AML-193 (cell line): ENCODE measurements around the gene XPNPEP2.

Experiments
- DNase-seq, 2 experiments: peaks; one replicate each; lab custom pipeline; 2025; lab: John Stamatoyannopoulos, UW

The XPNPEP2 gene

DNA sequence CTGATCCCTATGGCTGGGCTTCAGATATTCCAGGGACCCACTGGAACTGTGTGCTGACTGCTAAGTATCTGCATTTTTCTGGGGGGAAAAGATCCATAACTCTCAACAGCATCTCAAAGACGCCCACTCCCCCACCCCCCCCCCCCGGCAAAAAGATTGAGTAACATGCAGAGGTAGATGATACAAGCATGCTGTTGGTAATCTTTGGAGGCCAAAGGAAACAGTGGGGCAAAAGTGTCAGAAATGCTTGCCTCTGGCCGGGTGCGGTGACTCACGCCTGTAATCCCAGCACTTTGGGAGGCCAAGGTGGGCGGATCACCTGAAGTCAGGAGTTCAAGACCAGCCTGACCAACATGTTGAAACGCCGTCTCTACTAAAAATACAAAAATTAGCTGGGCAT, 12.2 kb downstream of the XPNPEP2 start:
- DNase-seq, result no peak

DNA sequence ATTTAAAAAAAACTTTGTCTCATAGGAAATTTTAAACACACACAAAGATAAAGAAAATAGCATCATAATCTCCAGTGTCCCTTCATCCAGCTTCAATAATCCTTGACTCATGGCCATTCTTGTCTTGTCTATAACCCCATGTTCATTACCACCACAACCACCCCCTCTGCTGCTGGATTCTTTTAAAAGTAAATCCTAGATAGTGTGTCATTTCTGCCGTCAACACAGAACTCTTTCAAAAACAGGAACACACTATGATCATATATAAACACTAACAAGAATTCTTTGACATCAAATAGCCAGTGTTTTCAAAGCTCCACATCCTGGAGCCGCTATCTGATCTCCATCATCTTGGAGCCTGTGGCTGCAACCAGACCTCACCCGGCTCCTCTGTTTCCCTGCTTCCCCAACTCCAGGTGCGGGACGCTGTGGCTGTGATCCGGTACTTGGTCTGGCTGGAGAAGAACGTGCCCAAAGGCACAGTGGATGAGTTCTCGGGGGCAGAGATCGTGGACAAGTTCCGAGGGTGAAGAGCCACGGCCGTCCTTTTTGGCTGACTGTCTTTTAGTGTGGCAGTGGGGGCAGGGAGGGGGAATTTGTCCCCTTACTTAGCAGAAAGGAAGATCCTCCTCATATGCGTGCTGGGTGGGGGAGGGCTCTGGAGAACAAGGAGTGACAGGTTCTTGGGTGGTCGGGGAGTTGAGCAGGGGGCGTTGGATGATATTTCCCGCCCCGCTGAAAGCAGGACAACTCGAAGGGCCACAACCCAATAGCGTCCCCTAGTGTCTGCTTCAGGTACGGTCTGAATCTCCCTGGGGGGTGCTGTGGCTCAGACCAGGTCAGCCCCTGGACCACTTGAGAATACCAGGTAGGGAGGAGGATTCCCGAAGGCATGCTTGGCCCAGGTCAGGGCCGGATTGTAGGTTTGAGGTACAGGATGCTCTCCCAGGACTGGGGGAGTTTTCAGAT, 15.6 kb downstream of the XPNPEP2 start:
- no peak for DNase-seq

DNA sequence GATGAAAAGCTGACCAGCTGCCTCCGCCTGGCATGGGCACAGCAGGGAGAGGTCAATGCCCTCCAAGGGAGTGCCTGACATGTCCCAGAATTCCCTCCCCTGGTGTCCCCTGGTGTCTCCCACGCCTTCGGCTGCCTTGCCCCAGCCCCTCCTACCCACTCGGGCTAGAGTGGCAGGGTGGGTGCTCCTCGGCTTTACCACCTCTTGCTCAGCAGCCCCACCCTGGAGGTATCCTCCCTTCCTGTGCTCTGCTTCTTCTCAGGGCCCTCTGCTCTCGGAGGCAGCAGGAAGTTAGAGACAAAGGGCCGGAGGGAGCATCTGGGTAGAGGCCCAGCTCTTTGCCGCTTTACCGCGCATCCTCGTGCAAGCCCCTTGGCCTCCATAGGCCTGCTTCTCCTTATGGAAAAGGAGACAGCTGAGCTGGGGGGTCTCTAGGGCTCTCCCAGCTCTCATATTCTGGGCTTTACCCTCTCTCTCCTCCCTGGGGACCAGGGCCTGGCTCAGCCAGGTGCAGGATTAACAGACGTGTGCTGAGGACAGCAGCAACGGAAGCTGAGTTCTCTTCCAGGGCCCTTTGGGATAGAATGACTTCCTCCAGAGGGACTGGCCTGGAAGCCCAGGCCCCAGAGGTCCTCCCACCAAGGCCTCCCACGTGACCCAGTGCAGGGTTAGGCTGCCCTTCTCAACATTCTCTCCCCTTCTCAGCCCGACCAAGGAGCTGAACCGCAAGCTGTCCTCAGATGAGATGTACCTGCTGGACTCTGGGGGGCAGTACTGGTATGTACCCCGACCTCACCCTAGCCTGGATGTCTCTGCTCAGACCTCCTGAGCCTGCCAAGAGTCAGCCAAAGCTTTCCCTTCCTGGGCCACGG, 17.2 kb downstream of the XPNPEP2 start:
- DNase-seq, result no peak

DNA sequence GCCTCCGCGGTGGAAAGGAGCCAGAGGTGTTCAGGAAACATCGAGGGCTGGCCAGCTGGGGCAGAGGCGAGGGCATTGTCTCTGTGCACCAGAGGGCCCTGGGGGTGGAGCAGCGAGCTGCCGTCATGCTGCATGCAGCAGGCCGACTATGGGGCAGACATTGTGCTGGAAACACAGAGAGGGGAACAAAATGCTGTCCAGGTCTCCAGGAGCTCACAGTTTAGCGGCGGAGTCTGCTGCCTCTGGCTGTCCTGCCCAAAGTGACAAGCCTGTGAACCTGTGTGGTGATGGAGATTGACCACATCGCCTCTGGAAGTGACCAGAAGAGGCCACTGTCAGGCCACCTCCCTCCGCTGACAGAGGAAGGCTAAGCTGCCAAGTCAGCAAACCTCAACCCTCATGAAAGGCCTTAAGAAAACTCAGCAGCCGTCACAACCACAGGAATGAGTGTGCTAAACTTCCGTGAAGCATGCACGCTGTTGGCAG, 20.8 kb downstream of the XPNPEP2 start:
- DNase-seq, result peak; percentile 48 to 52

DNA sequence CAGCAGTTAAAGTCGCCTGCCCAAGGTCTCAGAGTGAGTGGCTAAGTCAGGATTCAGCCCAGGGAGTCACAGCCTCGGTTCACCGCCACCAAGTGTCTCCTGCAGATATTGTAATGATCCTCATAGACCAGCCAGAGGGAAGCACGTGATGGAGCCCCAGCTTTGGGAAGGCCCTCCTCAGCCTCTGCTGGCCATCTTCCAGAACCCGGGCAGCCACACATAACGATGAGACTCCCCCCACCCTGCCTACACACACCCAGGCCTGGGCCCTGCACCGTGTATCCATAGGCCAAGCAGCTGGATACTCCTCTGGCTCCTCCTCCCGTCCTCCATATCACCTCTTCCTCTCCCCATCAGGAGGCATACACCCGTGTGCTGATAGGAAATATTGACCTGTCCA, 21.4 kb downstream of the XPNPEP2 start:
- no peak for DNase-seq

DNA sequence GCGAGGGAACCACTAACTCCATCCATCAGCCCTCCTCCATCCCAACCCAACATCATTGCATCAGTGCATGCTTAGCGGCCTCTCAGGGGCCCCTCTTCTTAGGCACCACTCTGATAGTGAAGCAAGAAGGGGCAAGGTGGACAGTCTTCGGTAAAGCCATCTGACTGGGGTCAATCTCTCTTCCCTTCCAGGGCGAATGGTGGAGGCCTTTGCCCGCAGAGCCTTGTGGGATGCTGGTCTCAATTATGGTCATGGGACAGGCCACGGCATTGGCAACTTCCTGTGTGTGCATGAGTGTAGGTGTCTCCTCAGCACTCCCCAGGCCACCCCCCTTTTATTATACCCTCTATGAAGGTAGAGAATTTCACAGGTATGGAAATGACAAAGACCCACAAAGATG, 22.2 kb downstream of the XPNPEP2 start:
- no peak for DNase-seq

DNA sequence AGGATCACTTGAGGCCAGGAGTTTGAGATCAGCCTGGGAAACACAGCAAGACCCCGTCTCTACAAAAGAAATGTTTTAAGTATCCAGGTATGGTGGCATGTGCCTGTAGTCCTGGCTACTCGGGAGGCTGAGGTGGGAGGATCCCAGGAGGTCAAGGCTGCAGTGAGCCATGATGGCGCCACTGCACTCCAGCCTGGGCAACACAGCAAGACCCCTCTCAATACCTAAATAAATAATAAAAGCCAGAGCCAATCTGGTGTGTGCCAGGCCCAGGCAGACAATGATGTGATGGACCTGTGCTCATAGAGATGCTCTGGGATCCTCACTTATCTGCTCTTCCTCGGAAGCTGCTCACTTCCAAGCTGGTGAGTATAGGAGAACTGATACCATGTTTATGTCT, 22.8 kb downstream of the XPNPEP2 start:
- DNase-seq, result no peak

DNA sequence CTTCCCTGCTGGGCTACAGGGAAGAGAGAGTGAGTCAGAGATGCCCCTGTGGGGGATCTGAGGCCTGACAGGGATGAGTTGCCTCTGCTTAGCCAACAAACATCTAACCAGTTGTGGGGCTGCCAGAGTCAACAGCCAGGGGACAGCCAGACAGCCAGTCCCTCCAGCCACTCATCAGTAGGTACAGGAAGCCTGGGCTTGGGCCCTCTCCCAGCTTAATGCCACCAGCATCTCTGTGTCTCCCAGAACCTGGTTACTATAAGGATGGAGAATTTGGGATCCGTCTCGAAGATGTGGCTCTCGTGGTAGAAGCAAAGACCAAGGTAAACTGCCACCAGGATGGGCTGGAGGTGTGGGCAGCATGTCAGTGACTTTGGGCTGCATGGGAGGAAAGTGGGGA, 23.7 kb downstream of the XPNPEP2 start:
- DNase-seq, result no peak

DNA sequence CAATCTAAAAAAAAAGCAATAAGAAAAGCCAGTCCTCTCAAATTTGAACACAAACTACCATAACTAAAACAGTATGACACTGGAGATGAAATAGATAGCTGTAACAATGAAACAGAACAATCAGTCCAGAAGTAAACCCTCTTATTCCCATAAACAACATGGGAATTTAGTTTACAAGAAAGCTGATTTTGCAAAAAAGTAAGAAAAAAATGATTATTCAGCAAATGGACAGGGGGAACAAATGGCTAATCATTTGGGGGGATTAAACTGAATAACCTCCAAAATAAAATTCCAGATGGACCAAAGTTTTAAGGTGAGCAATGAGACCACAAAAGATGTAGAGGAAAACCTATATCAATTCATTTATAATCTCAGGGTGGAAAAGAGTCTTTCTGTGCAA, 24.9 kb downstream of the XPNPEP2 start:
- DNase-seq, result no peak

DNA sequence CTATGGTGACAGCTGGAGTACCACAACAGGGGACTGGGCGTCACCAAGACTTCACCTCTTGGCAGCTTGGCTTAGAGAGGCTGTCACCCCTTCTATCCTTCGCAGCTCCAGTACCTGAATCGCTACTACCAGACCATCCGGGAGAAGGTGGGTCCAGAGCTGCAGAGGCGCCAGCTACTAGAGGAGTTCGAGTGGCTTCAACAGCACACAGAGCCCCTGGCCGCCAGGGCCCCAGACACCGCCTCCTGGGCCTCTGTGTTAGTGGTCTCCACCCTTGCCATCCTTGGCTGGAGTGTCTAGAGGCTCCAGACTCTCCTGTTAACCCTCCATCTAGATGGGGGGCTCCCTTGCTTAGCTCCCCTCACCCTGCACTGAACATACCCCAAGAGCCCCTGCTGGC, 29.4 kb downstream of the XPNPEP2 start:
- no peak for DNase-seq

DNA sequence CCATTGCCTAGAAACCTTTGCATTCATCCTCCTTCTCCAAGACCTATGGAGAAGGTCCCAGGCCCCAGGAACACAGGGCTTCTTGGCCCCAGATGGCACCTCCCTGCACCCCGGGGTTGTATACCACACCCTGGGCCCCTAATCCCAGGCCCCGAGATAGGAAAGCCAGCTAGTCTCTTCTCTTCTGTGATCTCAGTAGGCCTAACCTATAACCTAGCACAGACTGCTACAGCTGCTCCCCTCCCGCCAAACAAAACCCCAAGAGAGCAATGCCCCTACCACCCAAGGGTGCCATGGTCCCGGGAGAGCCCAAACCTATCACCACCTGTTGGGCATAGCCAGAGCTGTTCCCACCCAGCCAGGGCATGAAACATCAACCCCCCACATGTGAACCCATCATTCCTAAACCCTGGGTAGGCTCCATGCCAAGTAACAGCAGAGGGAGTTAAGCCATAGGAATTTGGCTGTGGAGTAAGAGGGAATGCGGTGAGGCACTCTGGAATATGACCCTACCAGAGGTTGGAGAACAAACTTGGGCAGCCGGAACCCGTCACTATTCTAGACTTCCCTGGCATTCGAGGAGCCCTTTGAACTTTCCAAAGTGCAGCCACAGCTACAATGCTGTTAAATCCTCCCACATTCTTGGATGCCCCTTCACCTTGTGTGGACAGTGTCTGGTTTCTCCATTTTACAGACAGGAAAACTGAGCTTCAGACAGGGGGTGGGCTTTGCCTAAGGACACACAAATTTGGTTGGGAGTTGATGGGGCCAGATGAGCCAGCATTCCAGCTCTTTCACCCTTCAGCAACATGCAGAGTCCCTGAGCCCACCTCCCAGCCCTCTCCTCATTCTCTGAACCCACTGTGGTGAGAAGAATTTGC, 30.0 kb downstream of the XPNPEP2 start:
- no peak for DNase-seq

DNA sequence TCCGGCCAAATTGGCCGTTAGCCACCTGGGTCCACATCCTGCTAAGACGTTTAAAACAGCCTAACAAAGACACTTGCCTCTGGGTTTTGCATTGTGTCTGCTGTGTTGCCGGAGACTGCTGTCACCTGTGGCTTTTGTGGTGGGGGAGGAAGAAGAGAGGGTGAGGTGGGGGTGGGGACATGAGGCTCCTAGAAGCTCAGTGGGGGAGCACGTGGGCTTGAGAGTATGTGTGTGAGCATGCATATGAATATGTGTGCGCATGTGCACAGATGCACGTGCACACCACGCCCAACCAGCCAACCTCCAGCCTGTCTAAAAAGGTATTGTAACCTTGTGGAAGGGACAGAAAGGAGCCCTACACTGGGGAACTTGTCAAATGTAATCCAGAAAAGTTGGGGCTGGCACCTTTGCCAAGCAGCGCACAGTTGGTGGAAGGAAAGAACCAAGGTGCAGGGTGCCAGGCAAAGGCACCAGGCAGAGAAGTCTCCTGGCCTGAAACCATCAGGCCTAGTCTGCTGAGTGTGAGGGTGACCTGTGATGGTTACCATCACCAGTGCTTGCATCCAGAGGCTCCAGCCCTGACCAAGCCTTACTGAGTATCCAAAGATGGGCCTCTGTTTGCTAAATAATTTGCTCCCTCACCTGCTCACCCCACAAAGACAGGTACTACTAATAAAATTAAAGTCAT, 30.8 kb downstream of the XPNPEP2 start:
- DNase-seq, result no peak

DNA sequence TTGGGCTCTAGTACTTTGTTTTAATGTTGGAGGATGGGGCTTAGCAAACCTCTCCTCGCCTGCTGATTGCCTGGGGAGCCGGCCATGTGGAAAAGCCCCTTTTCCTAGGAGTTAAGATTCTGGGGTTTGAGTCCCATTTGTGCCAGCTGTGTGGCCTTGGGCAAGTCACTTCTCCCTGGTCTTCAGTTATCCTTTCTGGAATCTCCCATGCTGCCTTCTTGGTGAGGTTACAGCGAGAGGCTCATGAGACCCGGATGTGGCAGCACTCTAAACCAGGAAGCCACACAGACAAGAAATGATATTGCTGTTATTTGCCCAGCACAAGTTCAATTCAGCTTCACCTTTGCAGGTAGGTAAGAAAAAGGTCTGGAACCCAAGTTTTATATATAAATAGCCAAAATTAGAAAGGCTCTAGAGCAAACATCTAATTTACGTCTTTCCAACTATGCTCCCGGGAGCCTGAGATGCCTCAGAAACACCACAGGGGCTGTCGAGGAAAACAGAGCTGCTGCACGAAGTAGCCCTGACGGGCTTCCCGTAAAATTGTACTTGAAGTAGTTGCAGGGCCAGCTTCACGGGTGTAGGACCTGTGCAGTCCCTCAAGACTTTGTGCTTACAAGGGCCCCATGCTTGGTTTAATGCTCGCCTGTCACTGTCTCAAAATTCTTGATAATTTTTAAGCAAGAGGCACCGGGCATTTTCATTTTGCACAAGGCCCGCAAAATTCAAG, 32.7 kb downstream of the XPNPEP2 start:
- no peak for DNase-seq

DNA sequence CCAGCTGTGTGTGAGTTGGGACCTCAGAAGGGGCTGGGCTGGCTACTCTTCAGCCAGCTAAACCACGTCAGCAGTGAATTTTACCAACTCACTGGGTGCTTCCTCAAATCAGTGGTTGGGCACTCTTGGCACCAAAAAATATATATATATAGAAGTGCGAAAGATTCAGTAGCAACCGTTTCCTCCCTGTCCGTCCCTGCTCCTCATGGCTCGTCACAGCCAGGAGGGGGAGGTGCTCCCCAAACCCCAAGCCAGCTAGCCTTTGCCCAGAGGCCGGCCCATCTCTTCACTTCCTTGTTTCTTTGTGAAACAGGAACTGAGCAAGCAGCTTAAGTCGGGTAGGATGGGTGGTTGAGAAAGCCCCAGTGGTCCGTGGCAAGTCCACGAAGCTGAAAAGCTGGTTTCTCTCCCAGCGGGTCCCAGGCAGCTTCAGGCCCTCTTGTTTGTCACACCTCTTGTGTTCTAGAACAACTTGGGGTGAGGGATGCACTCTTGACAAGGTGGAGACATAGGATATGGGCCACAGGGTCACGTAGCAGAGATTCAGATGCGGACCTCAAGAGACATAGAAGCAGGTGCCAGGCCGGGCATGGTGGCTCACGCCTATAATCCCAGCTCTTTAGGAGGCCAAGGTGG, 34.1 kb downstream of the XPNPEP2 start:
- DNase-seq, result peak; percentile 89 to 92

DNA sequence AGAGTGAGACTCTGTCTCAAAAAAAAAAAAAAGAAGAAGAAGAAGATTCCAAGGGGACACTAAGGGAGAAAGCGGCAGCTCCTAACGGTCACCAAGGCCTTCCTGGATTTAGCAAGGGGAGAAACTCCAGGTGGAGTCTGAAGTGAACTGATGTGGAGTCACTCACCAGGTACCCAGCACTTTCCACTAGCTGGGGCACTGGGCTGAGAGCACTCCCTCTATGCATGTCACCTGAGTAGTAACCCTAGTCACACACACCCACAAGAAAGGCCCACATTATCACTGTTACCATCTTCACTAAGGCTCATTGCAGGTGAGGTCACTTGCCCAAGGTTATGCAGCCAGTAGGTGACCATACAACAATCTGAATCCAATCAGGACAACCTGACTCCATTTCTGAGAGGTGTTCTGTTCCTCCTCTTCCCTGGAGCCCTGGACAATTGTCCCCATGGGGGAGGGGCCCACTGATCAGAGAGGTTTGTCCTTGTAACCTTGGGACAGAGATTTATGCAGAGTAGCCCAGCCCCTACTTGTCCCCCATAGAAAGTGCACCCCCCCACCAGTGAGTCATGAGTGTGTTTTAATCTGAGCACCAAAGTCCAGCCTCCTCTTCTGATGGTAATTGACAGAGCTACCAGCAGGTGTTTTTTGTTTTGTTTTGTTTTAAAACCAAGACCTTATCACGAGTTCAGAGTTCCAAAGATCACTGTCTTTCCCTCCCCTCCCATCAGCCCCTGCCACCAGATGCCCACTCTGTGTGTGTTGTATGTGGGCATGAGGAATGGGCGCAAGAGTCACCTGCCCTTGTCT, 35.1 kb downstream of the XPNPEP2 start:
- no peak for DNase-seq

DNA sequence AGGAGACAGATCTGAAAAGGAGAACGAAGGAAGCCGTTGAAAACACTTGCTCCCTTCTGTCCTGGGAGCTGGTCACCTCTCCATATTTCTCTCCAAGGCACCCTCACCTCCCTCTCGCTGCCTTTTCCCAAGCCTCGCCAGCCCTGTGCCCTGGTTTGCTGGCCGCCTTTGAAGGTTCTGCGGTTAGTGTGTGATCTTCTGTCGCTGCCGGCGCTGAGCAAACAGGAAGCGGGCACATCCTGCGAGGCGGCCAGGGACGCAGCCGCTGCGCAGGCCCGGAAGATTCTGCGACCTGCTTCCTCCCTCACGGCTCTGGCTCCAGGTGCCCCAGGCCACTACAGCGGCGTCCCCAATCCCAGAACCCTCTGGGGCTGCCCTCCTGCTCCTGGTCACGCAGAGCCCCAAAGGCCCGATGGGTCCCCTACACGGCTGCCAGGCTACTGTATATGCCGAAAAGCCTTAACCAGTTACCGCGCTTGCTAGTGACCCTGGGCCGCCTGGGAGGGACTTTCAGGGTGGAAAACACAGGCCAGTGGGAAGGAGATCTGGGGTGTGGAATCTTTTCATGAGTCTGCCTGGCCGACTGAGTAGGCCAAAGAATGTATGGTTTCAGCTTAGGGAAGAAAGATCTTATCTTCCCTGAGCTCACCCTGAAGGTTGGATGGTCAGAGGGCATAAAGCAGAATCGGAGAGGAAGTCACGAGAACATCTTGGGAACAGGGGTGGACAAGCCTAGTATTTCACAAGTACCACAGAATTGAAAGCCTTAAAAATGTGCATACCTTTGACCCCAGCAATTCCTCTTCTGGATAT, 38.6 kb downstream of the XPNPEP2 start:
- DNase-seq, result peak; percentile 56 to 63

DNA sequence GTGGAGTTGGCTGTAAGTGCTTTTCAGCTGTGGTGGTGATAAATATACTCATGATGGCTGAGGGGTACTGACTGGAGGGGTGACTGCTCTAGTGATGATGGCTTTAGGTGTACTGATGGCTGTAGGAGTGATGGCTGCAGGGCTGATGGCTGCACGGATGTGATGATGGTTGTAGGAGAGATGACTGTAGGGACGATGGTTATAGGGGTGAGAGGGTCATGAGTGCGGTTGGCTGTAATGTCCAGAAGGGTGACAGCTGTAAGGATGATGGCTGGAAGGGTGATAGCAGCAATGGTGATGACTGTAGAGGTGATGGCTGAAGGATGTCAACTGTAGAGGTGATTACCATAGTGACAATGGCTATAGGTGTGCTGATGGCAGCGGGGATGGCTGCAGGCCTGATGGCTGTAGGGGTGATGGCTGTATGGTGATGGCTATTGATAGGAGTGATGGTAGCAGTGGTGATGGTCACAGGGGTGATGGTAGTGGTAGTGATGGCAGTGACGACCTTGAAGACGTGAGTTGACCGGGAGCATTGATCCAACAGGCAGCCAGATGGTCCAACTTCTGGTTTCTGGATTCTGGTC, 40.4 kb downstream of the XPNPEP2 start:
- DNase-seq, result no peak

DNA sequence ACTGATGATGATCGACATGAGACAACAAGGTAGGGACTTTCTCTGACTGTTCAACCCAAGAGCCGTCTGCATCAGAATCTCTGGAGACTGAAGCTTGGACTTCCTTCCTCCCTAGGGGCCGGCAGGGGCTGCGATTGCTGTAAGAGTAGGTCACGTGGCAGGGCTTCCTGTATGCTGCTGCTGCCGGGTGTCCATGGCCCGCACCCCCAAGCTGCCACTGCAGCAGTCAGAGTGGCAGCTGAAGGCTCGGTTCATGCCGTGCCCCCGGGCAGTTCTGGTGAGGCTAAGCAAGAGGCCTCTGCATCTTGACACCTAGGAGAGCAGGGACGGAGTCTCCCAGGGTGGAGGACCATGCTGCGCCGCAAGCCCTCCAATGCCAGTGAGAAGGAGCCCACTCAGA, 41.0 kb downstream of the XPNPEP2 start, which contains the start of gene SASH3:
TSS of gene SASH3 (plus strand) at position 203 of the 400 bp plus-strand sequence. CDS start at position 352, 149 bp downstream.
- peak; percentile 63 to 68 for DNase-seq
